K562 (cell line): ENCODE results near the gene CCR8.

Experiments
- CEBPB ChIP-seq: fragments of 450-650 bp; IDR thresholded peaks from 2 replicates; pipeline ENCODE4 v1.6.1; 2016; ENCODE audit warnings: missing genetic modification characterization, missing compliant biosample characterization
- EP300 ChIP-seq: IDR thresholded peaks from 2 replicates; pipeline ENCODE4 v1.6.1; 2012; ENCODE audit warnings: low read length, improper control_type of control experiment
- HLTF ChIP-seq: fragments of 450-650 bp; IDR thresholded peaks from 2 replicates; pipeline ENCODE4 v1.6.1; 2016
- NFIC ChIP-seq: fragments of 450-650 bp; IDR thresholded peaks from 2 replicates; pipeline ENCODE4 v1.6.1; 2017; ENCODE audit warnings: mild to moderate bottlenecking, inconsistent platforms
- RAD21 ChIP-seq, 2 experiments: fragments of 250-450 bp in 1 of 2; fragments of 450-650 bp in 1 of 2; sonication (Bioruptor Pico) in 1 of 2; formaldehyde crosslinking in 1 of 2; IDR thresholded peaks in 1 of 2; conservative IDR thresholded peaks in 1 of 2; 2 replicates each; pipeline versions ENCODE4 v1.4.0 to v1.8.0; 2020 to 2022; ENCODE audit warnings: mild to moderate bottlenecking in 2 of 2, moderate library complexity in 1 of 2
- TARDBP ChIP-seq: fragments of 450-650 bp; IDR thresholded peaks from 2 replicates; pipeline ENCODE4 v1.6.1; 2016
- ZNF668 ChIP-seq: fragments of 250-450 bp; sonication (Bioruptor Pico); IDR thresholded peaks from 2 replicates; pipeline ENCODE4 v1.8.0; 2022; ENCODE audit warnings: mild to moderate bottlenecking, inconsistent platforms
- TF ChIP-seq, protein P1 (sequence below): fragments of 150-350 bp; IDR thresholded peaks from 2 replicates; pipeline ENCODE4 v1.6.1; 2014; ENCODE audit warnings: low read depth, mild to moderate bottlenecking, low read length, borderline replicate concordance

DNA sequence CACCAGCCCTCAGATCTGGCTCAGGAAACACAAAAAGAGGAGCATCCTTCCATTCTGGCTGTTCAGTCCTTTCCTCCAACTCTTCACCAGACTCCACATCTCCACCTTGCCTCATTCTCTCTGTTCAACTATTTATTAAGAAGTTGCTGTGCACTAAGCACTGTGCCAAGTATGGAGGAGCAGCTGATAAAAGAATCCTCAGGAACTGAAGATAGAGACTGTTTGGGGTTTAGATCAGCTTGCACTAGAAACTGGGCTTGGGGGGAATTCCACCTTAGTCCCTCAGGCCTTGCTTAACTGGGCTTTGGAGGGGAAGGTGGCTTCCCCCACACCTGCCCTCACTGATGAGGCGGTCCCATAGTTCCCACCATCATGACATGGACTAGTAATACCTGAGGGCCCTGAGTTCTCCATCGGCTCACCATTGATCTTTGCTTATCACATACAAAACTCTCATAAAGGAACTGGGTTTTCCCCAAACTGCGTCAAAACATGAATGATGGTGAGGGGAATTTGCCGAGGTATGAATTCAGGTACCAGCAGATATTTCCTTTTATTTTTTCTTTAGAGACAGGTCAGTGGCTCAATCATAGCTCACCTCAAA, 1.7 kb upstream of the CCR8 start:
- TF ChIP-seq CEBPB: no peak
- no peak for TF ChIP-seq EP300
- TF ChIP-seq TARDBP: no peak
- no peak for TF ChIP-seq NFIC
- TF ChIP-seq, protein P1, sequence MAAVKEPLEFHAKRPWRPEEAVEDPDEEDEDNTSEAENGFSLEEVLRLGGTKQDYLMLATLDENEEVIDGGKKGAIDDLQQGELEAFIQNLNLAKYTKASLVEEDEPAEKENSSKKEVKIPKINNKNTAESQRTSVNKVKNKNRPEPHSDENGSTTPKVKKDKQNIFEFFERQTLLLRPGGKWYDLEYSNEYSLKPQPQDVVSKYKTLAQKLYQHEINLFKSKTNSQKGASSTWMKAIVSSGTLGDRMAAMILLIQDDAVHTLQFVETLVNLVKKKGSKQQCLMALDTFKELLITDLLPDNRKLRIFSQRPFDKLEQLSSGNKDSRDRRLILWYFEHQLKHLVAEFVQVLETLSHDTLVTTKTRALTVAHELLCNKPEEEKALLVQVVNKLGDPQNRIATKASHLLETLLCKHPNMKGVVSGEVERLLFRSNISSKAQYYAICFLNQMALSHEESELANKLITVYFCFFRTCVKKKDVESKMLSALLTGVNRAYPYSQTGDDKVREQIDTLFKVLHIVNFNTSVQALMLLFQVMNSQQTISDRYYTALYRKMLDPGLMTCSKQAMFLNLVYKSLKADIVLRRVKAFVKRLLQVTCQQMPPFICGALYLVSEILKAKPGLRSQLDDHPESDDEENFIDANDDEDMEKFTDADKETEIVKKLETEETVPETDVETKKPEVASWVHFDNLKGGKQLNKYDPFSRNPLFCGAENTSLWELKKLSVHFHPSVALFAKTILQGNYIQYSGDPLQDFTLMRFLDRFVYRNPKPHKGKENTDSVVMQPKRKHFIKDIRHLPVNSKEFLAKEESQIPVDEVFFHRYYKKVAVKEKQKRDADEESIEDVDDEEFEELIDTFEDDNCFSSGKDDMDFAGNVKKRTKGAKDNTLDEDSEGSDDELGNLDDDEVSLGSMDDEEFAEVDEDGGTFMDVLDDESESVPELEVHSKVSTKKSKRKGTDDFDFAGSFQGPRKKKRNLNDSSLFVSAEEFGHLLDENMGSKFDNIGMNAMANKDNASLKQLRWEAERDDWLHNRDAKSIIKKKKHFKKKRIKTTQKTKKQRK: no peak
- TF ChIP-seq HLTF: no peak
- TF ChIP-seq RAD21 (CRISPR knock-in tag; conservative IDR thresholded peaks at IDR 0.05 in 1 of 2, IDR thresholded peaks at IDR 0.05 in 1 of 2): no peak
- no peak for TF ChIP-seq ZNF668 (CRISPR knock-in tag)
